Memory B cell (primary cell): ENCODE data around the gene TROAP.

Experiments
- ATAC-seq: fragments of 150-1000 bp; cut with Tn5 transposase; 2 replicates; pipeline ENCODE4 v1.10.0; 2021; ENCODE audit warnings: low read depth, mild to moderate bottlenecking, moderate library complexity
- DNase-seq, 2 donors: peaks; one replicate each; pipeline ENCODE4 v3.0.0; 2022; ENCODE audit warnings: low spot score in 2 of 2
- H3K27ac Mint-ChIP-seq: one replicate; pipeline ENCODE4 v1.8.0; 2022; ENCODE audit warnings: mild to moderate bottlenecking, moderate library complexity, mixed read lengths
- H3K27me3 Mint-ChIP-seq: one replicate; pipeline ENCODE4 v1.8.0; 2022; ENCODE audit warnings: mixed read lengths
- H3K36me3 Mint-ChIP-seq: one replicate; pipeline ENCODE4 v1.8.0; 2022; ENCODE audit warnings: mild to moderate bottlenecking, mixed read lengths
- H3K4me1 Mint-ChIP-seq: one replicate; pipeline ENCODE4 v1.8.0; 2022; ENCODE audit warnings: mixed read lengths
- H3K4me3 Mint-ChIP-seq: one replicate; pipeline ENCODE4 v1.8.0; 2022; ENCODE audit warnings: mild to moderate bottlenecking, moderate library complexity, mixed read lengths
- H3K9me3 Mint-ChIP-seq: one replicate; pipeline ENCODE4 v1.8.0; 2022; ENCODE audit warnings: mixed read lengths

Gene TROAP

DNA sequence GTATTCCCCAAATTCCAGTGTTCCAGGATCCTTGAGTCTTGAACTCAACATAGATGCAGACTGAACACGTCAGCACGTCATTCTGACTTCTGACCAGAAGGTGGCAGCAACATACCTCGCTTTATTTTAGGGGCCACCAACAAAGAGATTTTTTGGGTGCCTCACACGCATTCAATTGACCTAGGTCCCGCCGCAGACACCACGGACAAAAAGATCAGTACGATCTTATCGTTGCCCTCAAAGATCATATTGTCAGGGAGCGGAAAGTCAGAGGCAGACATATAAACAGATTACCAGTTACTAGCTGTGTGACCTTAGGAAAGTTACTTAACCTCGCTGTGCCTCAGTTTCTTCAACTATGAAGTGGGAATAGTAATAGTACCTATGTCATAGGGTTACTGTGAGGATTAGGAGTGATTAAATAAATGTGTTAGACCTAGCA lies 34.6 kb upstream of the TROAP start:
- H3K9me3 Mint-ChIP-seq: no peaks in the 10 kb centered on the region
- H3K27me3 Mint-ChIP-seq: peaks cover 25% of the 10 kb centered on the region
- ATAC-seq (peak; percentile 81), DNase-seq (peak; percentile 73 to 79)
- H3K4me3 Mint-ChIP-seq: no peak overlapping the region
- no peak overlapping the region for H3K27ac Mint-ChIP-seq
- peaks cover 6% of the 10 kb centered on the region for H3K4me1 Mint-ChIP-seq
- H3K36me3 Mint-ChIP-seq: no peaks in the 10 kb centered on the region

DNA sequence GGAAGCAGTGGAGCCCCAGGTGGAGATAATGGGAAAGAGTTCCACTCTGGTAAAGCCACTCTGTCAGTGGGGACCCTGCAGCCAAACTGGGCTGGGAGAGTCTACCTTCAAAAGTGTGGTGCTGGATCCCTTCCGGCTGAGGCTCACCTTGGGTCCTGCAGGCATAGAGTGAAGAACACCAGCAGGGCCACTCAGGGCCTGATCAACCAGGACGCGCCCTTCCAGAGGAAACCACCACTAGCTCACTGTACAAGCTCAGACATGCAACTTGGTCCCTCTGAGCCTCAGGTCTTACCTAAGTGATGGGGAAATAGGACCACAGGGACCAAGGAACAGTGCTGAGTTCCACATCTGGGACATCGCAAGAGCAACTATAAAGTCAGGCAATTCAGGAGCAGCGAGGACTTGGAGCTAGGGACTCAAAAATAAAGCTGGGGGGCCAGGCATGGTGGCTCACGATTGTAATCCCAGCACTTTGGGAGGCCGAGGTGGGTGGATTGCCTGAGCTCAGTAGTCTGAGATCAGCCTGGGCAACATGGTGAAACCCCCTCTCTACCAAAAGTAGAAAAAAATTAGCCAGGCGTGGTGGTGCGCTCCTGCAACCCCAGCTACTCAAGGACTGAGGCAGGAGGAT lies 34.0 kb upstream of the TROAP start:
- H3K4me3 Mint-ChIP-seq: no peak overlapping the region
- peaks cover 6% of the 10 kb centered on the region for H3K4me1 Mint-ChIP-seq
- peaks cover 24% of the 10 kb centered on the region for H3K27me3 Mint-ChIP-seq
- no peaks in the 10 kb centered on the region for H3K36me3 Mint-ChIP-seq
- DNase-seq: no peak
- ATAC-seq: no peak
- H3K27ac Mint-ChIP-seq: no peak overlapping the region
- H3K9me3 Mint-ChIP-seq: no peaks in the 10 kb centered on the region

DNA sequence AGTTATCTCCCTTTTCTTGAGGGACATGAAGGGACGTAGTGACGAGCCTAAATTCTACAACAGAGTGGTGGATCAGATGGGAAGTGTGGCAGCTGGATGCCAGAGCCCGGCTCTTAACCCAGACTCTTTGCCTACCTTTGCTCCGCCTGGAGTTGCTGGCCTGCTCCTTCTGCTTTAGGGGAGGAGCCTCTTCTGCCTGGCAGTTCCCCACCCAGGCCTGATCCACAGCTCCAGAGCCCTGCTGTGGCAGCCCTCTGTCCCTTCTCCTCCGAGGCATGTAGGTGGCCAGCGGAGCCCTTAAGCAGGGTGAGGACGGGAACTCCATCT lies 30.4 kb upstream of the TROAP start:
- Mint-ChIP-seq H3K36me3 (no peaks in the 10 kb centered on the region), H3K27ac (no peak overlapping the region), H3K9me3 (no peaks in the 10 kb centered on the region), H3K4me1 (peaks cover 16% of the 10 kb centered on the region), H3K27me3 (peaks cover 21% of the 10 kb centered on the region), H3K4me3 (no peak overlapping the region)
- no peak for ATAC-seq
- DNase-seq: no peak

DNA sequence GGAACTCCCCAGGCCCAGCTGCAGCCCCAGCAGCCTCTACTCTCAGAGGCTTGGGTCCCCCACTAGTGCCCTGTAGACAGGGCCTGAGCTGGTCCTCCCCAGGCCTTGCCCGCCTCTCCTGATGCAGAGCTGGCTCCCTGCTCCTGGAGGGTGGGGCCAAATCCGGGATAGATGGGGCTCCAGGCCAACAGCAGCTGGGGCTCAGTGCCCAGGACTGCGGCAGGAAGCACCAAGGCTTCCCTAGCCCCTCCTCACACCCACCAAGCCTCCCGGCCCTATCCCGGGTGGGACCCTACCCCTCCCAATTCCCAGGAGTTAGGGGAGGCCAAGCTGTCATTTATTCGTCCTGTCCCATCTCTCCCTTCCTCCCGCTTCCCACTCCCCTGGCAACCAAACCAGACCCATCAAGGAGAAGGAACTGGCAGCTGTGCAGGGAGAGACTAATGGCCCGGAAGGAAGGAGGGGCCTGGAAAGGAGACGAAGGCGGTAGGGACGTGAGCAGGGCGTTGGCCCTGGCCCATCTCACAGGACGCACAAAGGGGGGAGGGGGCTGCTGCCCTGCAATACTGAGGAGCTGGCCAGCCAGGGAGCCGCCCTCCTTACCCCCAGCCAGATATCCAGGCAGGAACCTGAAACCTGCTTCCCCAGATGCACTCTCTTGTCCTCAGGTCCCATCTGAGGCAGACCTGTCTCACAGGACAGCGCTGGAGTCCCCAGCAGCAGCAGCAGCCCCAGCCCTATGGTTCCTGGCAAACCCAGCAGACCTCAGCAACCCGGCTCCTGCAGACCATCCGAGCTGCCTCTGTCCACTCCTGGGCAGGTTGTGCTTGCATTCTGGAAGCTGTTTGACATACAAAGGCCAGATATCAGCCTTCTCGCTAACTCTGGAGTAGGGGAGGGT lies 29.7 kb upstream of the TROAP start:
- no peak for DNase-seq
- Mint-ChIP-seq H3K4me3 (no peak overlapping the region), H3K4me1 (peaks cover 17% of the 10 kb centered on the region), H3K27ac (no peak overlapping the region), H3K27me3 (peaks cover 22% of the 10 kb centered on the region), H3K9me3 (no peaks in the 10 kb centered on the region), H3K36me3 (no peaks in the 10 kb centered on the region)
- no peak for ATAC-seq

DNA sequence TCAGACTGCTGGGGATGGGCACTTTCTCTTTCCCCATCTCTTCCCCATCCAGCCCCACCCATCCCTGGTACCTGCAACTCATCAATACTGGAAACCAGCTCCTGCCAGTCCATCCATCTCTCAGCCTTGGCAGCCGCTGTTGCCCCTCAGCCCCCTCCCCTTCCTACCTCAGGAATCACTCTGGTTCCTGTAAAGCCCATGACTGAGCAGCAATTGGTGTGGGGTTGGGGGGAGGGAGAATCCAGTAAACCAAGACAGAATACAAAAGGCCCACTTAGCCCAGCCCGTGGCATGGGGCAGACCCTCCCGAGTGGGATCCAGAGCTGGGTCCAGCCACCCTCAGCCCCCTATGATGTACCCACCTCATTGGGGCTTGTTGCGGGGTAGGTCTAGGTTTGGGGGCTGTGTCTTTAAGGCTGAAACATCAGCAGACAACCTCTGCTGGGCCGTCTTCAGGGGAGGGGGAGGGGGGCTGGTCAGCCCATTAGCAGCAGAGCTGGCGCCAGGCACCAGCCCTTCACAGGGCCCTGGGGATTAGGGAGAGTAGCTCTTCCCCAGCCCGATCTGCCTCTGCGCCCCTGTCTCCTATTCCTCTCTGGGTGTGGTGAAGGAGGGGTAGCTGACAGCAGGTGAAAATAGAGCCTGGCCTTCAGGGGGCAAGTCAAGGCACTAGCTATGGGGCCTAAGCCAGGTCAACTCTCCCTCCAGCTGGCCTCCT lies 28.8 kb upstream of the TROAP start:
- H3K27me3 Mint-ChIP-seq: peaks cover 19% of the 10 kb centered on the region
- H3K27ac Mint-ChIP-seq: no peak overlapping the region
- no peaks in the 10 kb centered on the region for H3K9me3 Mint-ChIP-seq
- peaks cover 15% of the 10 kb centered on the region for H3K4me1 Mint-ChIP-seq
- DNase-seq (no peak), ATAC-seq (no peak)
- no peaks in the 10 kb centered on the region for H3K36me3 Mint-ChIP-seq
- no peak overlapping the region for H3K4me3 Mint-ChIP-seq

DNA sequence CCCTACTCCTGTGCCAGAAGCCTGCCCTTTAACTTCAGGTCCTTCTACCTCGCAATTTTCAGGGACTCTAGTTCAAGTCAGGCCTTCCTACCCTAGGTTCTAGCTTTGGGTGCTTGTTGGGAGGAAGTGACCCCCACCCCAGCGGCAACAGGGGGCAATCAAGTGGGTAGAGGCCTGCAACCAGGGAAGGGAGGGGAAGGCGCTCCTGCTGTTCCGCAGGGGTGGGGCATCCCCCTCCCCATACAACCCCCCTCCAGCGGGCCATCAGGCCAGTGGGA lies 28.3 kb upstream of the TROAP start:
- no peaks in the 10 kb centered on the region for H3K9me3 Mint-ChIP-seq
- H3K36me3 Mint-ChIP-seq: no peaks in the 10 kb centered on the region
- H3K4me3 Mint-ChIP-seq: no peak overlapping the region
- peaks cover 19% of the 10 kb centered on the region for H3K27me3 Mint-ChIP-seq
- ATAC-seq (no peak), DNase-seq (no peak)
- H3K27ac Mint-ChIP-seq: no peak overlapping the region
- peaks cover 15% of the 10 kb centered on the region for H3K4me1 Mint-ChIP-seq

DNA sequence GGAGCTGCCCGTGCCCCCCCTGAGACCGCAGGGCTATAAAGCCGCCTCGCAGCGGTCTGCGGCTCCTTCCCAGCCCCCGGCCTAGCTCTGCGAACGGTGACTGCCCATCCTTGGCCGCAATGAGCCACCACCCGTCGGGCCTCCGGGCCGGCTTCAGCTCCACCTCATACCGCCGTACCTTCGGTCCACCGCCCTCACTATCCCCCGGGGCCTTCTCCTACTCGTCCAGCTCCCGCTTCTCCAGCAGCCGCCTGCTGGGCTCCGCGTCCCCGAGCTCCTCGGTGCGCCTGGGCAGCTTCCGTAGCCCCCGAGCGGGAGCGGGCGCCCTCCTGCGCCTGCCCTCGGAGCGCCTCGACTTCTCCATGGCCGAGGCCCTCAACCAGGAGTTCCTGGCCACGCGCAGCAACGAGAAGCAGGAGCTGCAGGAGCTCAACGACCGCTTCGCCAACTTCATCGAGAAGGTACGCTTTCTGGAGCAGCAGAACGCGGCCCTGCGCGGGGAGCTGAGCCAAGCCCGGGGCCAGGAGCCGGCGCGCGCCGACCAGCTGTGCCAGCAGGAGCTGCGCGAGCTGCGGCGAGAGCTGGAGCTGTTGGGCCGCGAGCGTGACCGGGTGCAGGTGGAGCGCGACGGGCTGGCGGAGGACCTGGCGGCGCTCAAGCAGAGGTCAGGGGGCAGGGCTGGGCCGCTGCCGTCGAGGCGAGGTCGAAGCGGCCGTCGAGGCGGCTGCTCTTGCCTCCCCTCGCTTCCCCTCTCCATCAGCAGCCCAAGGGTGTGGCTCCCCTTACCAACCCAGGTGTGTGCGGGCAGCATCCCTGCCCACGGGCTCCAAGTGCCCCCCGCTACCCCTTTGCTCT lies 27.7 kb upstream of the TROAP start, which contains the start of gene PRPH:
Gene PRPH, plus strand, starts transcription at position 66 of the 855 bp plus-strand sequence. Its CDS starts 54 bp downstream, at position 120.
- peak; percentile 30 to 38 for DNase-seq
- H3K27me3 Mint-ChIP-seq: peaks cover 19% of the 10 kb centered on the region
- no peaks in the 10 kb centered on the region for H3K36me3 Mint-ChIP-seq
- no peak within 1 kb of the TSS for H3K27ac Mint-ChIP-seq
- H3K4me1 Mint-ChIP-seq: peaks cover 15% of the 10 kb centered on the region
- no peaks in the 10 kb centered on the region for H3K9me3 Mint-ChIP-seq
- no peak for ATAC-seq
- peak within 1 kb of the TSS; percentile 24 for H3K4me3 Mint-ChIP-seq

DNA sequence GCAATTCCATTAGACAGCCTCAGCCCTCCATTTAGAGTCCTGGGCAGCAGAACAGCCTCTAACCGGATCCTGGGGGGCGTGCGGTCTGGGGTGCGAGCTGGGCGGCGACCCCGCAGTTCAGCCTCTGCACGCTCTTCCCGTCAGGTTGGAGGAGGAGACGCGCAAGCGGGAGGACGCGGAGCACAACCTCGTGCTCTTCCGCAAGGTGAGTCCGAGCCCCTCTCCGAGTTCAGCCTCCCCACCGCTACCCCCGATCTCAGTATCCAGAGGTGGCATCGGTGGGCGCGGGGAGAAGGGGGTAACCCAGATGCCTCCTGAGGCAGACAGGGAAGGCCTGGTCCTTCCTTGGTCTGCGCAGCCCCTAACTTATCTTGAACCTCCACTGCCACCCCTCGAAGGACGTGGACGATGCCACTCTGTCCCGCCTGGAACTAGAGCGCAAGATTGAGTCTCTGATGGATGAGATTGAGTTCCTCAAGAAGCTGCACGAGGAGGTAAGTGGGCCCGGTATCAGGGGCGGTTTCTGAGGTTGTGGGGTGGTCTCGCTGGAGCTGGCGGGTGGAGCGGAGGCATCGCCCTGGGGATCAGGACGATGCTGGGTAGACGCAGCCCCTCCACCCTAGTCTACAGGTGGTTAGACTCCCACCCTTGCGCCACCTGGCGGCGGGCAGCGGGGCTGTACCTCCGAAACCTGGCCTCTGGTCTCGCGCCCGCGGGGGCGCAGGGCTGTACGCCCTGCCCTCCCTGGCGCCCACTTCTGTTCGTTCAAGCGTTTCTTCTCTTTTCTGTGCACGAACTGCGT lies 26.8 kb upstream of the TROAP start:
- Mint-ChIP-seq H3K4me1 (peaks cover 15% of the 10 kb centered on the region), H3K27me3 (peaks cover 21% of the 10 kb centered on the region), H3K36me3 (no peaks in the 10 kb centered on the region), H3K27ac (no peak overlapping the region), H3K4me3 (peak overlapping the region; percentile 75), H3K9me3 (no peaks in the 10 kb centered on the region)
- ATAC-seq (peak; percentile 71), DNase-seq (peak; percentile 55 to 68)

DNA sequence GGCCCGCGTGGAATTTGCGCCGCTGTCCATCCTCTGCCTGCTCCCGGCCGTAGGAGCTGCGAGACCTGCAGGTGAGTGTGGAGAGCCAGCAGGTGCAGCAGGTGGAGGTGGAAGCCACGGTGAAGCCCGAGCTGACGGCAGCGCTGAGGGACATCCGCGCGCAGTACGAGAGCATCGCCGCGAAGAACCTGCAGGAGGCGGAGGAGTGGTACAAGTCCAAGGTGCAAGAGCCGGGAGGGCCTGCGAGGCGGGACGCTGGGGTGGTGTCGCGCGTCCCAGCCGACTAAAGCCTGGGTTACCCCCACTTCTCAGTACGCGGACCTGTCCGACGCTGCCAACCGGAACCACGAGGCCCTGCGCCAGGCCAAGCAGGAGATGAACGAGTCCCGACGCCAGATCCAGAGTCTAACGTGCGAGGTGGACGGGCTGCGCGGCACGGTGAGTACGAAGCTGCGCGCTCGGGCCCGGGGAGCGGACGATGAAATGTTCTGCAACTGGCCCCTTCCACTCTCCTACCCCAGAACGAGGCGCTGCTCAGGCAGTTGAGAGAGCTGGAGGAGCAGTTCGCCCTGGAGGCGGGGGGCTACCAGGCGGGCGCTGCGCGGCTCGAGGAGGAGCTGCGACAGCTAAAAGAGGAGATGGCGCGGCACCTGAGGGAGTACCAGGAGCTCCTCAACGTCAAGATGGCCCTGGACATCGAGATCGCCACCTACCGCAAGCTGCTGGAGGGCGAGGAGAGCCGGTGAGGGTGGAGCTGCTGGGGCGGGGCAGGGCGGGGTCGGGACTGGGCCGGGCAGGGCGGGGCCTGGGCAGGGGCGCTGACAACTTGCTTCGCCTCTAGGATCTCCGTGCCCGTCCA lies 26.0 kb upstream of the TROAP start:
- Mint-ChIP-seq H3K27me3 (peaks cover 24% of the 10 kb centered on the region), H3K4me3 (peak overlapping the region; percentile 75), H3K9me3 (no peaks in the 10 kb centered on the region), H3K4me1 (peaks cover 16% of the 10 kb centered on the region), H3K27ac (no peak overlapping the region), H3K36me3 (no peaks in the 10 kb centered on the region)
- DNase-seq (peak in 1 of 2 donors; percentile 25), ATAC-seq (peak; percentile 54)

DNA sequence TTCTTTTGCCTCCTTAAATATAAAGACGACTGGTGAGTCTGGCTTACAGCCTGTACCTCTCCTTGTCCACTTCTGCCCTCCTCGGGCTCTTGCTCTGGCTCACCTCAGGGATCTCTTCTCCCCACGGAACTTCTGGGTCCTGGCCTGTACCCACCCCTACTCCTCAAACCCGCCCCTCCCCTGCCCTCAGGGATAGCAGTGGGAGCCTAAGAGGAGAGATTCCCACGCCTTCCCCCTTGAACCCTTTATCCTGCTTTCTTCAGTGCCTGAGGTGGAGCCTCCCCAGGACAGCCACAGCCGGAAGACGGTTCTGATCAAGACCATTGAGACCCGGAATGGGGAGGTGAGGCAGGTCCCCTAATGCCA lies 25.4 kb upstream of the TROAP start:
- Mint-ChIP-seq H3K36me3 (no peaks in the 10 kb centered on the region), H3K4me1 (peaks cover 16% of the 10 kb centered on the region), H3K4me3 (peak overlapping the region; percentile 40), H3K9me3 (no peaks in the 10 kb centered on the region), H3K27ac (no peak overlapping the region), H3K27me3 (peaks cover 24% of the 10 kb centered on the region)
- DNase-seq (no peak), ATAC-seq (no peak)

DNA sequence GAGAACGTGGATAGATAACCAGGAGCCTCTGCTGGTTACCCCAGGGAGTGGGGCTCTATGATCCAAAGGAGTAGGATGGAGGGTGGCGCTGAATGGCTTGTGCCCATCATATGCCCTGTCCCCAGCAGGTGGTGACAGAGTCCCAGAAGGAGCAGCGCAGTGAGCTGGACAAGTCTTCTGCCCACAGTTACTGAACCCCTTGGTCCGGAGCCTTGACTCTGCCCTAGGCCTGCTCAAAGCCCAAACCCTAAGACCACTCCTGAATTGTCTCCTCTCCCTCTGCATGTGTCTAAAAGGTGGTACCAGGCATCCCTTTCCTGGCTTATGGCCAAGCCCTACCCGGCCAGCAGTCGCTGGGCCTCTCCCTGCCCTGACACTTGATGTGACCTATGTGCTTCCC lies 24.9 kb upstream of the TROAP start:
- ATAC-seq (no peak), DNase-seq (no peak)
- Mint-ChIP-seq H3K36me3 (no peaks in the 10 kb centered on the region), H3K27me3 (peaks cover 29% of the 10 kb centered on the region), H3K4me1 (peaks cover 16% of the 10 kb centered on the region), H3K9me3 (no peaks in the 10 kb centered on the region), H3K4me3 (peak overlapping the region; percentile 40), H3K27ac (no peak overlapping the region)

DNA sequence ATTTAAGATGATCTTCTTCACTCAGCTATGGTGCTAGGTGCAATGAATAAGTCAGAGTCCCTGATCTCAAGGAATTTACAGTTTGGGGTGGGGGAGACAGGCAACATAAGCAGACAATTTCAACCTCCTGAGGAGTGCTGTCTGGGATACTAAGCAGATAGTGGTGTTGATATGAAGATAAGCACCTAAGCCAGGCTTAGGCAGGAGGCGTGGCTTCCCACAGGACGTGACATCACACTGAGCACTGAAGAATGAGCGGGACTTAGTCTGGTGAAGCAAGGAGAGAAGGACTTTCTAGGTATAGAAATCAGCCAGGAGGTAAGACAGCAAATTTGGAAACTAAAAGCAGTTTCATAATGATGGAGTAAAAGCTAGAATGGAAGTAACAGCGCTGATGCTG lies 21.3 kb upstream of the TROAP start:
- ATAC-seq: no peak
- no peaks in the 10 kb centered on the region for H3K9me3 Mint-ChIP-seq
- H3K27me3 Mint-ChIP-seq: peaks cover 29% of the 10 kb centered on the region
- H3K4me3 Mint-ChIP-seq: no peak overlapping the region
- no peaks in the 10 kb centered on the region for H3K36me3 Mint-ChIP-seq
- no peak overlapping the region for H3K27ac Mint-ChIP-seq
- H3K4me1 Mint-ChIP-seq: peaks cover 10% of the 10 kb centered on the region
- no peak for DNase-seq
